ENCODE measurements around the gene CRACDL.

The CRACDL gene

GRCh38 chr2:98821629-98822135 is 114.3 kb downstream of the CRACDL start:
- H3K4me1 ChIP-seq = no peaks in the 10 kb centered on the region
- H3K27me3 ChIP-seq = no peaks in the 10 kb centered on the region
- DNase-seq = no peak
- TF ChIP-seq CTCF (IDR thresholded peaks at IDR 0.05; ENCODE audit: low read depth, low read length) = no peak
- no peak overlapping the region for H3K4me3 ChIP-seq (ENCODE audit: low read depth, low read length)
- no peaks in the 10 kb centered on the region for H3K36me3 ChIP-seq
- H3K9me3 ChIP-seq = no peaks in the 10 kb centered on the region

- Histone ChIP-seq H3K4me3 (ENCODE audit: low read depth, low read length) (no peak overlapping the region), H3K9me3 (no peaks in the 10 kb centered on the region), H3K36me3 (no peaks in the 10 kb centered on the region), H3K4me1 (no peaks in the 10 kb centered on the region), H3K27me3 (no peaks in the 10 kb centered on the region)
- TF ChIP-seq CTCF (IDR thresholded peaks at IDR 0.05; ENCODE audit: low read depth, low read length) = no peak
- DNase-seq = no peak
Observed at GRCh38 chr2:98819231-98819766, 116.7 kb downstream of the CRACDL start.

- no peak overlapping the region for H3K4me3 ChIP-seq (ENCODE audit: low read depth, low read length)
- no peaks in the 10 kb centered on the region for H3K9me3 ChIP-seq
- DNase-seq = no peak
- H3K27me3 ChIP-seq = no peaks in the 10 kb centered on the region
- TF ChIP-seq CTCF (IDR thresholded peaks at IDR 0.05; ENCODE audit: low read depth, low read length) = no peak
- no peaks in the 10 kb centered on the region for H3K36me3 ChIP-seq
- no peaks in the 10 kb centered on the region for H3K4me1 ChIP-seq
Observed at GRCh38 chr2:98818164-98818563, 117.9 kb downstream of the CRACDL start.

- Histone ChIP-seq H3K4me3 (ENCODE audit: low read depth, low read length) (no peak overlapping the region), H3K4me1 (no peaks in the 10 kb centered on the region), H3K36me3 (no peaks in the 10 kb centered on the region), H3K9me3 (no peaks in the 10 kb centered on the region), H3K27me3 (no peaks in the 10 kb centered on the region)
- no peak for TF ChIP-seq CTCF (IDR thresholded peaks at IDR 0.05; ENCODE audit: low read depth, low read length)
- DNase-seq = no peak
Observed at GRCh38 chr2:98816281-98816680, 119.7 kb downstream of the CRACDL start.

- Histone ChIP-seq H3K4me1 (no peaks in the 10 kb centered on the region), H3K9me3 (no peaks in the 10 kb centered on the region), H3K36me3 (no peaks in the 10 kb centered on the region), H3K27me3 (no peaks in the 10 kb centered on the region), H3K4me3 (ENCODE audit: low read depth, low read length) (no peak overlapping the region)
- no peak for DNase-seq
- TF ChIP-seq CTCF (IDR thresholded peaks at IDR 0.05; ENCODE audit: low read depth, low read length) = no peak
Observed at GRCh38 chr2:98815795-98816194, 120.2 kb downstream of the CRACDL start.

GRCh38 chr2:98811766-98812165 is 124.3 kb downstream of the CRACDL start:
- no peaks in the 10 kb centered on the region for H3K9me3 ChIP-seq
- no peak for TF ChIP-seq CTCF (IDR thresholded peaks at IDR 0.05; ENCODE audit: low read depth, low read length)
- H3K36me3 ChIP-seq = no peaks in the 10 kb centered on the region
- DNase-seq = no peak
- H3K4me1 ChIP-seq = no peaks in the 10 kb centered on the region
- H3K4me3 ChIP-seq (ENCODE audit: low read depth, low read length) = no peak overlapping the region
- no peaks in the 10 kb centered on the region for H3K27me3 ChIP-seq

Measured in BE2C (cell line).